ENCODE results near the gene VASP.

- TF ChIP-seq CTCF (conservative IDR thresholded peaks at IDR 0.05 in 1 of 2, IDR thresholded peaks at IDR 0.05 in 1 of 2; ENCODE audit: extremely low read depth in 1 of 2, insufficient read depth in 1 of 2, low read depth in 1 of 2, low read length in 2 of 2): no peak
- no peak for TF ChIP-seq EZH2 (IDR thresholded peaks at IDR 0.05; ENCODE audit: borderline replicate concordance, low read length)
Measured at GRCh38 chr19:45524575-45525129, 17.4 kb downstream of the VASP start.
